HCT116 (cell line): ENCODE results near the gene CEP290. TPM values are rescaled to one million over a fixed set of nuclear protein-coding genes. Genes with fewer than 3 reads are reported as not detected.

Source experiments
- ATAC-seq: fragments of 200-7000 bp; cut with Tn5 transposase; 2 replicates; pipeline ENCODE4 v1.9.1; 2020; ENCODE audit warnings: mild to moderate bottlenecking, moderate library complexity
- BruUV-seq: library from RNA; stranded (reverse); fragments of 400-500 nt; replicated peaks from 2 replicates; lab custom pipeline; 2021; lab: Mats Ljungman, UMichigan
- CTCF ChIA-PET: fragments of 300-600 bp; sonication (Branson Sonifier 250); formaldehyde crosslinking; loops from one replicate; lab custom pipeline; 2021; ENCODE audit warnings: antibody characterized with exemption; lab: Charles Lee
- POLR2A ChIA-PET: fragments of 300-600, 350-600 bp; sonication (Branson Sonifier 250); formaldehyde crosslinking; loops from one replicate; lab custom pipeline; 2021; ENCODE audit warnings: antibody characterized with exemption; lab: Charles Lee
- RAD21 ChIA-PET, 2 experiments: fragments of 300-600 bp; sonication (Branson Sonifier 250); formaldehyde crosslinking; loops; one replicate each; lab custom pipeline; 2023; ENCODE audit warnings: low total read pairs in 2 of 2; ENCODE audit not compliant: uncharacterized antibody in 2 of 2, unreplicated experiment in 2 of 2, low non-redundant PET in 1 of 2; lab: Charles Lee
- DNase-seq: peaks from one replicate; pipeline ENCODE4 v3.0.0-alpha.2; 2010; ENCODE audit warnings: low read depth, low spot score
- H2AFZ ChIP-seq: fragments of 200-600 bp; shearing (Covaris generic), sonication (generic); 2 replicates; pipeline ENCODE4 v1.6.1; 2017; ENCODE audit warnings: low read depth, mixed run types, mixed read lengths, antibody characterized with exemption, low read length; ENCODE audit not compliant: poor library complexity, severe bottlenecking
- H3K27ac ChIP-seq: 2 replicates; pipeline ENCODE4 v1.5.1; 2012; ENCODE audit warnings: low read depth, low read length
- H3K27me3 ChIP-seq: fragments of 200-600 bp; sonication (generic); 2 replicates; pipeline ENCODE4 v1.6.1; 2016; ENCODE audit warnings: mixed run types, low read length, mixed read lengths; ENCODE audit not compliant: insufficient read depth
- H3K36me3 ChIP-seq, 2 experiments: fragments of 200-500 bp in 1 of 2; fragments of 200-600 bp in 1 of 2; sonication (Bioruptor generic) in 1 of 2; sonication (generic) in 1 of 2; 2 replicates each; pipeline versions ENCODE4 v1.5.1 to v1.6.1; 2014 to 2016; ENCODE audit warnings: low read length in 2 of 2, inconsistent platforms in 1 of 2, mixed read lengths in 1 of 2, mixed run types in 1 of 2; ENCODE audit not compliant: insufficient read depth in 2 of 2, control insufficient read depth in 1 of 2
- H3K4me1 ChIP-seq, 2 experiments: fragments of 200-600 bp in 1 of 2; sonication (generic) in 1 of 2; 2 replicates each; pipeline versions ENCODE4 v1.5.1 to v1.6.1; 2012 to 2017; ENCODE audit warnings: low read length in 2 of 2, inconsistent platforms in 1 of 2, mild to moderate bottlenecking in 1 of 2, mixed read lengths in 1 of 2, mixed run types in 1 of 2, moderate library complexity in 1 of 2; ENCODE audit not compliant: insufficient read depth in 2 of 2, control insufficient read depth in 1 of 2
- H3K4me2 ChIP-seq: fragments of 200-600 bp; sonication (generic); 2 replicates; pipeline ENCODE4 v1.6.1; 2017; ENCODE audit warnings: mixed run types, low read length, mixed read lengths
- H3K4me3 ChIP-seq, 2 experiments: fragments of 200-600 bp in 1 of 2; sonication (generic) in 1 of 2; replicated peaks in 1 of 2; 2 replicates each; pipeline ENCODE4 v1.5.1; 2011 to 2016; ENCODE audit warnings: low read length in 2 of 2, control low read depth in 1 of 2, low read depth in 1 of 2, mild to moderate bottlenecking in 1 of 2, mixed read lengths in 1 of 2, mixed run types in 1 of 2
- H3K79me2 ChIP-seq: fragments of 200-600 bp; sonication (generic); 2 replicates; pipeline ENCODE4 v1.6.1; 2017; ENCODE audit warnings: mild to moderate bottlenecking, mixed run types, low read length, moderate library complexity, mixed read lengths; ENCODE audit not compliant: insufficient read depth
- H3K9ac ChIP-seq: fragments of 200-600 bp; sonication (generic); 2 replicates; pipeline ENCODE4 v1.6.1; 2016; ENCODE audit warnings: low read length, mixed read lengths
- H3K9me2 ChIP-seq: fragments of 200-600 bp; sonication (generic), shearing (Covaris generic); 2 replicates; pipeline ENCODE4 v1.6.1; 2017; ENCODE audit warnings: mixed run types, mild to moderate bottlenecking, moderate library complexity; ENCODE audit not compliant: insufficient read depth
- H3K9me3 ChIP-seq, 2 experiments: fragments of 200-500 bp in 1 of 2; fragments of 200-600 bp in 1 of 2; sonication (Bioruptor generic) in 1 of 2; sonication (generic) in 1 of 2; 2 replicates each; pipeline ENCODE4 v1.6.1; 2014 to 2017; ENCODE audit warnings: low read length in 2 of 2, mixed read lengths in 2 of 2, inconsistent platforms in 1 of 2, low read depth in 1 of 2, mild to moderate bottlenecking in 1 of 2, mixed run types in 1 of 2, moderate library complexity in 1 of 2; ENCODE audit not compliant: control insufficient read depth in 1 of 2, insufficient read depth in 1 of 2
- H4K20me1 ChIP-seq: fragments of 200-600 bp; sonication (generic), shearing (Covaris generic); 2 replicates; pipeline ENCODE4 v1.6.1; 2017; ENCODE audit warnings: mixed run types, mild to moderate bottlenecking, moderate library complexity; ENCODE audit not compliant: insufficient read depth
- ELF1 ChIP-seq: IDR thresholded peaks from 2 replicates; pipeline ENCODE4 v1.6.1; 2012; ENCODE audit warnings: low read depth, borderline replicate concordance
- EZH2 ChIP-seq: fragments of 200-600 bp; sonication (generic); IDR thresholded peaks from 2 replicates; pipeline ENCODE4 v1.6.1; 2017; ENCODE audit warnings: antibody characterized with exemption, mixed run types
- EZH2phosphoT487 ChIP-seq: fragments of 200-600 bp; IDR thresholded peaks from 2 replicates; pipeline ENCODE4 v1.6.1; 2018; ENCODE audit warnings: antibody characterized with exemption, borderline replicate concordance
- FOSL1 ChIP-seq: IDR thresholded peaks from 2 replicates; pipeline ENCODE4 v1.6.1; 2012; ENCODE audit warnings: low read depth
- MAX ChIP-seq: IDR thresholded peaks from 2 replicates; pipeline ENCODE4 v1.6.1; 2012
- POLR2A ChIP-seq: IDR thresholded peaks from 2 replicates; pipeline ENCODE4 v1.7.0; 2011; ENCODE audit warnings: borderline replicate concordance; ENCODE audit not compliant: insufficient read depth, insufficient read length; ENCODE audit errors: extremely low read depth
- POLR2AphosphoS5 ChIP-seq: IDR thresholded peaks from 2 replicates; pipeline ENCODE4 v1.6.1; 2011; ENCODE audit warnings: mild to moderate bottlenecking, low read depth, low read length, moderate library complexity
- RAD21 ChIP-seq: IDR thresholded peaks from 2 replicates; pipeline ENCODE4 v1.6.1; 2012; ENCODE audit warnings: low read depth, mild to moderate bottlenecking
- REST ChIP-seq: IDR thresholded peaks from 2 replicates; pipeline ENCODE4 v1.6.1; 2012; ENCODE audit warnings: low read depth
- SP1 ChIP-seq: IDR thresholded peaks from 2 replicates; pipeline ENCODE4 v1.6.1; 2012; ENCODE audit warnings: low read depth
- YY1 ChIP-seq: IDR thresholded peaks from 2 replicates; pipeline ENCODE4 v1.6.1; 2011; ENCODE audit warnings: low read length, low read depth, moderate library complexity, mild to moderate bottlenecking; ENCODE audit not compliant: insufficient replicate concordance; ENCODE audit errors: extremely low read depth
- ZFX ChIP-seq: fragments of 450-650 bp; IDR thresholded peaks from 2 replicates; pipeline ENCODE4 v1.6.1; 2017
- ZNF274 ChIP-seq: fragments of 200-500 bp; sonication (Bioruptor generic); IDR thresholded peaks from 2 replicates; pipeline ENCODE4 v1.6.1; 2014; ENCODE audit warnings: mild to moderate bottlenecking, low read depth, low read length, inconsistent platforms
- intact Hi-C: fragments of 100-400 bp; cut with micrococcal nuclease; formaldehyde crosslinking; loops from 2 replicates; pipeline ENCODE4 v1.10.0; 2022
- total RNA-seq: library from RNA; stranded (reverse); gene quantifications from one replicate; pipeline ENCODE4 v1.2.1, GENCODE V29; 2021; ENCODE audit not compliant: unreplicated experiment
- TF ChIP-seq, protein P1 (sequence below), 3 experiments: fragments of 200-600 bp in 1 of 3; sonication (generic) in 1 of 3; IDR thresholded peaks in 2 of 3; conservative IDR thresholded peaks in 1 of 3; 2 replicates each; pipeline ENCODE4 v1.5.1; 2012 to 2017; ENCODE audit warnings: low read depth in 2 of 3, low read length in 2 of 3, antibody characterized with exemption in 1 of 3, borderline replicate concordance in 1 of 3, control low read depth in 1 of 3, mild to moderate bottlenecking in 1 of 3, mixed read lengths in 1 of 3, mixed run types in 1 of 3, moderate library complexity in 1 of 3; ENCODE audit not compliant: insufficient read depth in 1 of 3
- TF ChIP-seq, protein P2 (sequence below): IDR thresholded peaks from 2 replicates; pipeline ENCODE4 v1.6.1; 2011; ENCODE audit warnings: mild to moderate bottlenecking, low read length, moderate library complexity; ENCODE audit not compliant: insufficient replicate concordance; ENCODE audit errors: extremely low read depth

Gene CEP290
- total RNA-seq, 1 experiment from 2014 or later, result 13.6 TPM

DNA sequence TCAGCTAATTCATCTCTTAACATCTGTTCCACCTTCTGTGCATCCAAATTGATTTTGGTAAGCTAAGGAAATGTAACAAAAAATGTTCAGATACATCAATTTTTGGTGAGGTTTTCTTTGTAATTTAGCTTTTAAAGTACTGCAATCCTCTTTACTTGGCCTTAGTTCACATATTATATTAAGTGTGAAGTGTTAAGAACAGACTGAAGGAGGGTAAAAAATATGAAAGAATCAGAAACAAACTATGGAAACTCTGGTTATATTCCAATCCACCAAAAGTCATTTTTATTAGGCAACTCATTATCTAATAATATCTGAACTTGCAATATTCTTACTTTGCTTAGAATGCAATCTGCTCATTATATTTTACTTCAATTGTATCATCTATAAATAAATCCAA is 49.1 kb downstream of the CEP290 start:
- Histone ChIP-seq H3K4me2 (no peak overlapping the region), H3K9me2 (no peaks in the 10 kb centered on the region)
- TF ChIP-seq ELF1 (no peak), POLR2AphosphoS5 (no peak), EZH2phosphoT487 (no peak), REST (no peak), YY1 (no peak), ZNF274 (no peak), SP1 (no peak), RAD21 (no peak), POLR2A (no peak), EZH2 (no peak), FOSL1 (no peak), MAX (no peak), ZFX (no peak)
- TF ChIP-seq, protein P1, sequence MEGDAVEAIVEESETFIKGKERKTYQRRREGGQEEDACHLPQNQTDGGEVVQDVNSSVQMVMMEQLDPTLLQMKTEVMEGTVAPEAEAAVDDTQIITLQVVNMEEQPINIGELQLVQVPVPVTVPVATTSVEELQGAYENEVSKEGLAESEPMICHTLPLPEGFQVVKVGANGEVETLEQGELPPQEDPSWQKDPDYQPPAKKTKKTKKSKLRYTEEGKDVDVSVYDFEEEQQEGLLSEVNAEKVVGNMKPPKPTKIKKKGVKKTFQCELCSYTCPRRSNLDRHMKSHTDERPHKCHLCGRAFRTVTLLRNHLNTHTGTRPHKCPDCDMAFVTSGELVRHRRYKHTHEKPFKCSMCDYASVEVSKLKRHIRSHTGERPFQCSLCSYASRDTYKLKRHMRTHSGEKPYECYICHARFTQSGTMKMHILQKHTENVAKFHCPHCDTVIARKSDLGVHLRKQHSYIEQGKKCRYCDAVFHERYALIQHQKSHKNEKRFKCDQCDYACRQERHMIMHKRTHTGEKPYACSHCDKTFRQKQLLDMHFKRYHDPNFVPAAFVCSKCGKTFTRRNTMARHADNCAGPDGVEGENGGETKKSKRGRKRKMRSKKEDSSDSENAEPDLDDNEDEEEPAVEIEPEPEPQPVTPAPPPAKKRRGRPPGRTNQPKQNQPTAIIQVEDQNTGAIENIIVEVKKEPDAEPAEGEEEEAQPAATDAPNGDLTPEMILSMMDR (IDR thresholded peaks at IDR 0.05 in 2 of 3, conservative IDR thresholded peaks at IDR 0.05 in 1 of 3; ENCODE audit: borderline replicate concordance in 1 of 3, insufficient read depth in 1 of 3, low read depth in 2 of 3, low read length in 2 of 3), result no peak
- TF ChIP-seq, protein P2, sequence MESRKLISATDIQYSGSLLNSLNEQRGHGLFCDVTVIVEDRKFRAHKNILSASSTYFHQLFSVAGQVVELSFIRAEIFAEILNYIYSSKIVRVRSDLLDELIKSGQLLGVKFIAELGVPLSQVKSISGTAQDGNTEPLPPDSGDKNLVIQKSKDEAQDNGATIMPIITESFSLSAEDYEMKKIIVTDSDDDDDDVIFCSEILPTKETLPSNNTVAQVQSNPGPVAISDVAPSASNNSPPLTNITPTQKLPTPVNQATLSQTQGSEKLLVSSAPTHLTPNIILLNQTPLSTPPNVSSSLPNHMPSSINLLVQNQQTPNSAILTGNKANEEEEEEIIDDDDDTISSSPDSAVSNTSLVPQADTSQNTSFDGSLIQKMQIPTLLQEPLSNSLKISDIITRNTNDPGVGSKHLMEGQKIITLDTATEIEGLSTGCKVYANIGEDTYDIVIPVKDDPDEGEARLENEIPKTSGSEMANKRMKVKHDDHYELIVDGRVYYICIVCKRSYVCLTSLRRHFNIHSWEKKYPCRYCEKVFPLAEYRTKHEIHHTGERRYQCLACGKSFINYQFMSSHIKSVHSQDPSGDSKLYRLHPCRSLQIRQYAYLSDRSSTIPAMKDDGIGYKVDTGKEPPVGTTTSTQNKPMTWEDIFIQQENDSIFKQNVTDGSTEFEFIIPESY, result no peak
- TF ChIP-seq, all 23 proteins: peak for 0
- no peaks in the 10 kb centered on the region for H3K4me1 ChIP-seq
- H3K9me3 ChIP-seq, result no peaks in the 10 kb centered on the region
- ATAC-seq (no peak), DNase-seq (no peak)
- no peaks in the 10 kb centered on the region for H3K79me2 ChIP-seq
- BruUV-seq, result no TSS peak
- intact Hi-C loops, result no loop called here
- POLR2A ChIA-PET, result no interaction called here
- no peaks in the 10 kb centered on the region for H3K27me3 ChIP-seq
- CTCF ChIA-PET, result no interaction called here
- peaks cover 0 to 9% of the 10 kb centered on the region in 2 experiments; a peak in 1 of 4 replicates for H3K36me3 ChIP-seq
- H4K20me1 ChIP-seq, result no peaks in the 10 kb centered on the region
- no peak overlapping the region for H3K4me3 ChIP-seq
- H2AFZ ChIP-seq, result no peak overlapping the region
- no peak overlapping the region for H3K9ac ChIP-seq
- H3K27ac ChIP-seq, result no peak overlapping the region
- RAD21 ChIA-PET, result no interaction called here
